ENCODE measurements around the gene RTL10.

Gene RTL10

DNA sequence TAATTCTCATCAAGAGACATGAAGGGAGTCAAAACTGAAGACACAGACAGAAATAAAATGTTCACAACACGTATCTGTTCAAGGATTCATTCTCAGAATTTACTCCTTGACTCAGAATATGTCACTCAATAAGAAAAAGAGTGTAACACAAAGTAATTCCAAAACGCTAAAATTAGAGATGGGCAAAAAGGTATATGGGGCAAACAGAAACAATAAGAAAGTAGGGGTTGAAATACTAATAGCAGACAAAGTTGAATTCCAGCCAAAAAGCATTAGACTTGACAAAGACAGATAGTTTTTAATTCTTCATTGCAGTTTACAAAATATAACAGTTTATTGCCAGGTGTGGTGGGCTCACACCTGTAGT is 26.7 kb downstream of the RTL10 start:
- no peak overlapping the region for H3K4me3 Mint-ChIP-seq
- ATAC-seq (replicated peaks): no peak

DNA sequence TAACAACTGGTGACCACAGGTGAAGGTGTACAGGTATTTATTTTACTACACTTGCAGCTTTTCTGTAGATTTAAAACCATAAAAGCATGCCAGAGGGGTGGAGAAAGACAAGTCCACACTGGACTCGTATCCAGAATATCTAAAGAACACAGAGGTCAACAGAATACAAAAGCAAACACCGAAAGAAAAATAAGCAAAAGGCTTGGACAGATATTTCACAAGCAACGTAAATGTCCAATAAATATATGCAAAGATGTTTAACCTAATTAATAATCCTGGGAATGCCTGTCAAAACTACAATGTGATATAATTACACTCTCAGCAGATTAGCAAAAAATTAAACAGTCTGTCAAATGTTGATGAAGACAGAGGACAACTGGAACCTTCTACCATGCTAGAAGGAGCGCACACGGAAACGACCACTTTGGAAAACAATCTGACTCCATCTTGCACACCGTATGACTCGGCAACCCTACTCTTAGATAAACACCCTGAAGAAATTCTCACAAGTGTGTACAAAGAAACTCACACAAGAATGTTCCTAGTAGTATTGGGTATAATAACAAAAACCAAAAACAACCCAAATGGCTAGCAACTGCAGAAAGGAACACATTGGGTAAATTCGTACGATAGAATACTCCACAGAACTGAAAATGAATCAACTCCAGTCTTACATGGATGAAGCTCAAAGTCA is 27.2 kb downstream of the RTL10 start:
- DNase-seq (no peak), ATAC-seq (replicated peaks) (no peak)
- Mint-ChIP-seq H3K27me3 (no peaks in the 10 kb centered on the region), H3K4me3 (no peak overlapping the region), H3K4me1 (ENCODE audit: low read depth in 2 of 2) (peaks cover 4 to 8% of the 10 kb centered on the region in 2 donors), H3K9me3 (no peaks in the 10 kb centered on the region), H3K36me3 (ENCODE audit: insufficient read depth) (no peaks in the 10 kb centered on the region), H3K27ac (no peak overlapping the region)

More for the DNA sequence above, 26.7 kb downstream of the RTL10 start:
- no peaks in the 10 kb centered on the region for H3K36me3 Mint-ChIP-seq (ENCODE audit: insufficient read depth)
- DNase-seq: no peak
- H3K27ac Mint-ChIP-seq: no peak overlapping the region
- H3K4me1 Mint-ChIP-seq (ENCODE audit: low read depth in 2 of 2): peaks cover 4 to 8% of the 10 kb centered on the region in 2 donors
- no peaks in the 10 kb centered on the region for H3K27me3 Mint-ChIP-seq
- H3K9me3 Mint-ChIP-seq: no peaks in the 10 kb centered on the region

DNA sequence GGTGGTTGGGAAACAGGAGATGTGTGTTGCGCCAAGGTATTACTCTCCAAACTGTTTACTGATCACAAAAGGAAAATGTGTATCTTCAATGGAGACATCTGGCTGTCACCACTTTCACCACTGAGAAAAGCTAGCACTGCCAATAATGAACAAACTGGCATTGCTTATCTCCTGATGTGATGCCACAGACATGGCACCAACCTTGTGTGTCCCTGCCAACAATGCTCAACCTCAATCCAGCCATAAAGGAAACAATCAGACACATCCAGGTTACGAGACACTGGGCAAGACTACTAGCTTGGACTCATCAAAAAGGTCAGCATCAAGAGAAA is 28.1 kb downstream of the RTL10 start:
- H3K4me1 Mint-ChIP-seq (ENCODE audit: low read depth in 2 of 2): peaks cover 4 to 8% of the 10 kb centered on the region in 2 donors
- DNase-seq (no peak), ATAC-seq (replicated peaks) (no peak)
- H3K27ac Mint-ChIP-seq: no peak overlapping the region
- H3K4me3 Mint-ChIP-seq: no peak overlapping the region
- no peaks in the 10 kb centered on the region for H3K36me3 Mint-ChIP-seq (ENCODE audit: insufficient read depth)
- H3K27me3 Mint-ChIP-seq: no peaks in the 10 kb centered on the region
- H3K9me3 Mint-ChIP-seq: no peaks in the 10 kb centered on the region

DNA sequence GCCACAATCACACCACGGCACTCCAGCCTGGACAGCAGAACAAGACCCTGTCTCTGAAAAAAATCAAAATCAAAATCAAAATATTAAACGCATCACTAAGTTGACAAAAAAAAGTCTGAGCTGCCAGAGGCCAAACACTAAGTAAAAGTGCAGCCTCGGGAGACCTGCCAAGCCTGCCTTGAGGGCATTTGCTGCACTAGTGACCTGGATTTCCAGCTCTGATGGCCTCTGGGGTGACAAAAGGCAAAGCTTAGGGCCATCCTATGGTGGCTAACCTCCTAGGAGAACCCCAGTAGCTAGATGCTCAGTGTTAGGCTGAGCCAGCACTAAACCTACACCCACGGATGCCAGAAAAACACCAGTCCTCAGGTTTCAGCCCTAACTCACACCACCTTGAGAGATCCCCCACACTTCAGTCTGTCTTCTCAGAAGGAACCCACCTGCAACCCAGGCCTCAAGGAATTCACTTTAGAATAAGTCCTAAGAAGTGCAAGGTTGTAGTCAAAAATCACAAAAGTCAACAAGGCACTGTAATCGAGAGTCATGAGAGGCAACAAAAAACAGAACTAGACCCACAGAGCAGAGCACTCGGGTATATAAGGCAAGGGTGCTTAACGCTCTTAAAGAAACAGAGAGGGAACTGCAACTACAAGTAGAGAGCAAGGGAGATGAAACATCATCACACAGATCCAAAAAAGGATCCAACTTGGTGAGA is 28.6 kb downstream of the RTL10 start:
- H3K4me3 Mint-ChIP-seq: no peak overlapping the region
- no peak for ATAC-seq (replicated peaks)
- no peak overlapping the region for H3K27ac Mint-ChIP-seq

DNA sequence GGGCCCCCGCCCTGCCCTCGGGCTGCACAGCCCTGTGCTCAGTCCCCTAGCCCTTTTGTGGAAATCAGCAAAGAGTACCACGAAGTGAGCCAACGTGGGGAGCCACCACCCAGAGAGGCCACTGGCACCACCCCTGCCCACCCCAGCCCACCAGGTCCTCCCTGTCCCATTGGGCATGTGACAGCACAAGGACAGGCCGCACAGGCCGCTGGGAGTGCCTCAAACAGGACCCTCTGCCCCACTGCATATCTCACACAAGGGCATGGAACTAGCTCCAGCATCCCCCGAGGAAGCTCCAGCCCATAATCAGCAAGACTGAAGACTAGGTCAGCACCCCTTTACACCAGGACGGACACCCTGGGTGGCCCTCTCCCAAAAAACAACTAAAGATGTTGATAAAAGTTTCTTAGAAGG is 29.7 kb downstream of the RTL10 start:
- Mint-ChIP-seq H3K9me3 (no peaks in the 10 kb centered on the region), H3K36me3 (ENCODE audit: insufficient read depth) (no peaks in the 10 kb centered on the region), H3K27ac (no peak overlapping the region), H3K4me3 (no peak overlapping the region), H3K27me3 (no peaks in the 10 kb centered on the region), H3K4me1 (ENCODE audit: low read depth in 2 of 2) (peaks cover 4 to 8% of the 10 kb centered on the region in 2 donors)
- no peak for DNase-seq
- no peak for ATAC-seq (replicated peaks)

More for the DNA sequence above, 28.6 kb downstream of the RTL10 start:
- H3K9me3 Mint-ChIP-seq: no peaks in the 10 kb centered on the region
- no peaks in the 10 kb centered on the region for H3K36me3 Mint-ChIP-seq (ENCODE audit: insufficient read depth)
- DNase-seq: no peak
- H3K4me1 Mint-ChIP-seq (ENCODE audit: low read depth in 2 of 2): peaks cover 4 to 8% of the 10 kb centered on the region in 2 donors
- H3K27me3 Mint-ChIP-seq: no peaks in the 10 kb centered on the region

DNA sequence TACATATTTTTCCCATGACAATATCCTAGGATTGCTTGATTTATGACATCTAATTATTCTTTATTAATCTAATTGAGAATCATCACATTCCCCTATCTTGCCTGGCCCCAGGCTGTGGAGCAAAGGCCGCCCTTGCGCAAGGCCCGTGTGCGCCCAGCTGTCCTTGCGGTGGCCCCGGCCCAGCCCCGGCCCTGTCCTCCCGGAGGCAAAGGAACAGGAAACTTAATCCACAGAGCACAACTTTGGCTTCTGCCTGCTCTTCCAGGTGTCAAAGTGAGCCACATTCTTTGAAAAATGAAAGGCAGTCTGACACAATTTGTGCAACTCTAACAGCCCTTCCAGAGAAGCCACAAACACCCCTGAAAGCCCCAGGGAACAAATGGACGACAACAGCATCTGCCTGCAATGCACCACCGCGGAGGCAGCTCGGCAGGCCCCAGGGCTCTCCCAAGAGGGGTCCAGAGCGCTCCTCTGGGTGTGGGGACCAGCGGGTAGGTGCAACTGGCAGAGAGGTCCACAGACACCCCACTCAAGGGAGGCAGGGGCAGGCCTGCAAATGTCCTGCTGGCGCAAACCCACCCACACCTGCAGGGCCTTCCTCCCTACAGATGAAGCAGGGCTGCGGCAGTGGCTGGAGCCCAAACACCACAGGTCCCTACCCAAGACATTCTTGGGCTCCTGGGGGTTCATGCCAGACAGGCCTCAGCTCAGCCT is 30.3 kb downstream of the RTL10 start:
- ATAC-seq (replicated peaks) (no peak), DNase-seq (no peak)
- H3K4me3 Mint-ChIP-seq: no peak overlapping the region
- no peaks in the 10 kb centered on the region for H3K36me3 Mint-ChIP-seq (ENCODE audit: insufficient read depth)
- H3K27me3 Mint-ChIP-seq: no peaks in the 10 kb centered on the region
- H3K4me1 Mint-ChIP-seq (ENCODE audit: low read depth in 2 of 2): peaks cover 4 to 8% of the 10 kb centered on the region in 2 donors
- no peaks in the 10 kb centered on the region for H3K9me3 Mint-ChIP-seq
- no peak overlapping the region for H3K27ac Mint-ChIP-seq

DNA sequence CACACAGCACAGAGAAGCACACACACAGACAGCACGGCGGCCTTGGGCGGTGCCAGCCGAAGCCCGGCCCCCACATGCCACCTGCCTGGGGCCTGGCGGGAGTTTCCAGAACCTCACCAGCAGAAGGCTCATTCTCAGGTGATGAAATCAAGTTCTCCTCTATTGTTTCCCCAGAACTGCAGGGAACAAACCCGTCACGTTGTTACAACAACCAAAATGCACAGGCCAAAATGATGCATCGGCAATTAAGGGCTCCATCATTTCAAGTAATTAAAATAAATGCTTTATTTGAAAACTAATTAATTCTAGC is 30.8 kb downstream of the RTL10 start:
- no peak for ATAC-seq (replicated peaks)
- DNase-seq: no peak
- no peak overlapping the region for H3K4me3 Mint-ChIP-seq
- no peaks in the 10 kb centered on the region for H3K27me3 Mint-ChIP-seq
- H3K36me3 Mint-ChIP-seq (ENCODE audit: insufficient read depth): no peaks in the 10 kb centered on the region
- no peaks in the 10 kb centered on the region for H3K9me3 Mint-ChIP-seq
- H3K27ac Mint-ChIP-seq: no peak overlapping the region
- peaks cover 4 to 8% of the 10 kb centered on the region in 2 donors for H3K4me1 Mint-ChIP-seq (ENCODE audit: low read depth in 2 of 2)

DNA sequence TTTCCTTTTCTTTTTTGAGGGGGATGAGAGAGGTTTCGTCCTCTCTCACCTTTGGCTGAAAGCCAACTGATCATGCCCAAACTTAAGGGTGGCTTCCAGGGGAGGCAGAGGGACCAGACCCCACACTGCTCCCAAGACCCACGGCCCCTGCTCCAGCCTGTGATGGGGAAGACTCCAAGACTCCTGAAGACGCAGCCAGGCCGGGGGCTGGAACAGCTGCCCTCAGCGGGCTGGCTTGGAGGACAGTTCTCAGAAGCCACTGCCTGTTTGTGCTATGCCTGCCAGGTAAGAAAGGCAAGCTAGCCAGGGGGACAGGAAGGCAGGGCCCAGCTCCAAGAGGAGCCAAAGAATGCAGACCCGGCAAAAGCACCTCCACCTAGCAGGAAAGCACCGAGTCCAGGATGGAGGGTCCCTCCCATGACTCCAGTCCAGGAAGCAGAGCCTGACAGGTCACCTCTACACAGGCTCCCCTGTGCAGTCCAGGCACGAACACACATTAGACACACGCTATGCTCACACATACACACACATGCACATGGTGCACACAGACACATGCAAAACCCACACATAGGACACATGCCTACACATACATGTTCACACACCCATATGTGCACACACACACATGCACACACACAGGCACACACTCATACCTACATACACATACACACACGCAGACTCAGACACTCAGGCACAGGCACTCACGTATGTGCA is 31.3 kb downstream of the RTL10 start:
- Mint-ChIP-seq H3K27ac (no peak overlapping the region), H3K9me3 (no peaks in the 10 kb centered on the region), H3K4me3 (no peak overlapping the region), H3K36me3 (ENCODE audit: insufficient read depth) (no peaks in the 10 kb centered on the region), H3K27me3 (no peaks in the 10 kb centered on the region), H3K4me1 (ENCODE audit: low read depth in 2 of 2) (peaks cover 4 to 8% of the 10 kb centered on the region in 2 donors)
- ATAC-seq (replicated peaks) (no peak), DNase-seq (no peak)

DNA sequence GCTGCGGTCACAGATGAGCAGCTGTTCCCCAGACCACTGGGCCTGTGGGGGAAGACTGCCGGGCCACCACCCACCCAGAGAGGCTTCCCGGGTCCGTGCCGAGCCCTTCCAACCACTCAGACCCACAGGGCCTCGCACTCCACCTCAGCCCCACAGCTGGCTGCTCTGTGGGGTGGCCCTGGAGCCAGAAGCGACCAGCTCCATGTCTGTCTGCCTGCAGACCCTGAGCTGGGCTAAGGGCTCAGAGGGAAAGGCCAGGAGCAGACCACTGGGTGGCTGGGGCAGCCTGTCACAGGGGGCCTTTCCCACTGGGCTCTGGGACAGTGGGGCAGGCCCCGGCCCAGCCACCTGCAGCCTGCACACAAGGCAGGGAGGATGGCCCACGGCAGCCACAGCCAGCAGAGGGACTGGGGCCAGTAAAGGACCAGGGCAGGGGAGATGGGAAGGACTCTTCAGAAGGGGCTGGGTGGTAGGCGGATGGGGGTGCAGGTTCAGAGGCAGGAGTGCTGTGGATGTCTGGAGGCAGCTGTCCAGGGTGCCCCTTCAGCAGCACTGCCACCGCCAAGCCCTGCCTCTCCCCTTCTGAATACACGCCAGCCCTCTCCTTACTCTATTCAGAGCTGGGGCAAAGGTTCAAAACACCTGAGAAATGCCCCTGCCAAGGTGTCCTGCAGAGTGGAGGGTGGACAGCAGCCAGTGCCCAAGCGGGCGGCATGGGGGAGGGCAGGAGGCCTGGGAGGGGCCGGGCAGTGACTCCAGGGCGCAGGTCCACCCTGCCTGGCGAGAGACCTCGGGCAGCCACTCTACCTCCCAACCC is 32.2 kb downstream of the RTL10 start:
- Mint-ChIP-seq H3K36me3 (ENCODE audit: insufficient read depth) (no peaks in the 10 kb centered on the region), H3K27ac (no peak overlapping the region), H3K4me3 (no peak overlapping the region), H3K27me3 (no peaks in the 10 kb centered on the region), H3K9me3 (no peaks in the 10 kb centered on the region), H3K4me1 (ENCODE audit: low read depth in 2 of 2) (peaks cover 4 to 8% of the 10 kb centered on the region in 2 donors)
- DNase-seq: no peak
- no peak for ATAC-seq (replicated peaks)

DNA sequence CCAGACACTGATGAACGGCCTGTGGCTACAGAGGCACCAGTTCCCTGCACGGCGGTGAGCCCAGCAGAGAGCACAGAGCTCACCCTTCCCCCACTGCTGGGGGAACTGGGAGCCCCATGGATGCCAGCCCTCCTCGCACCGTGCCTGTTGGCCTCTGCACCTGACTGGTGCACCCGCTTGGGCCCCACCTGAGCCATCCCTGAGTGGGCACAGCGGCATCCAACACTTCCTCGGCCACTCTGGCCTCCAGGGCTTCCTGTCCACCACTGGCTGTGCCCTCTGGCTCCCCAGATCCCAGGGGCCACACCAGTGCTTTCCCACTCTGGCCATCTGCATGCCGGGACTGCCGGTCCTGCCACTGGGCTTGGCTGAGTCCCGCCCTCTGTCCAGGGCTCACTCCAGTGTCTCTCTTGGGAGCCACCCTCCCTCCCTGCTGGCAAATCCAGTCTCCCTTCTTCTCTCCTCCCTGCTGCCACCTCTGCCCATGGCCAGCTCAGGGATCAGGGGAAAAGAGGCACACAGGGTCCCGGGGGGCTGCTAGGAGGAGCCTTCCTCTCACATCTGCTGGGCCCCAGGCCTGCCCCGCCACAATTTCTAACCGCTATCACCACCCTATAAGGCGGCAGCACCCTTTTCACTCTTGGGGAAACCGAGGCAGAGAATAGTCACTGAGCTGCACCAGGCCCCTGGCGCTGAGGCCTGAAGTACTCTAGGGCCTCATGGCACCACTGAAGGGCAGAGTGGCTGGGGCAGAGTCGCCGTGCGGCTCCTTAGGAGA is 33.0 kb downstream of the RTL10 start:
- H3K36me3 Mint-ChIP-seq (ENCODE audit: insufficient read depth): no peaks in the 10 kb centered on the region
- no peaks in the 10 kb centered on the region for H3K9me3 Mint-ChIP-seq
- H3K4me1 Mint-ChIP-seq (ENCODE audit: low read depth in 2 of 2): peaks cover 4 to 8% of the 10 kb centered on the region in 2 donors
- H3K4me3 Mint-ChIP-seq: no peak overlapping the region
- DNase-seq (no peak), ATAC-seq (replicated peaks) (no peak)
- no peaks in the 10 kb centered on the region for H3K27me3 Mint-ChIP-seq
- H3K27ac Mint-ChIP-seq: no peak overlapping the region

DNA sequence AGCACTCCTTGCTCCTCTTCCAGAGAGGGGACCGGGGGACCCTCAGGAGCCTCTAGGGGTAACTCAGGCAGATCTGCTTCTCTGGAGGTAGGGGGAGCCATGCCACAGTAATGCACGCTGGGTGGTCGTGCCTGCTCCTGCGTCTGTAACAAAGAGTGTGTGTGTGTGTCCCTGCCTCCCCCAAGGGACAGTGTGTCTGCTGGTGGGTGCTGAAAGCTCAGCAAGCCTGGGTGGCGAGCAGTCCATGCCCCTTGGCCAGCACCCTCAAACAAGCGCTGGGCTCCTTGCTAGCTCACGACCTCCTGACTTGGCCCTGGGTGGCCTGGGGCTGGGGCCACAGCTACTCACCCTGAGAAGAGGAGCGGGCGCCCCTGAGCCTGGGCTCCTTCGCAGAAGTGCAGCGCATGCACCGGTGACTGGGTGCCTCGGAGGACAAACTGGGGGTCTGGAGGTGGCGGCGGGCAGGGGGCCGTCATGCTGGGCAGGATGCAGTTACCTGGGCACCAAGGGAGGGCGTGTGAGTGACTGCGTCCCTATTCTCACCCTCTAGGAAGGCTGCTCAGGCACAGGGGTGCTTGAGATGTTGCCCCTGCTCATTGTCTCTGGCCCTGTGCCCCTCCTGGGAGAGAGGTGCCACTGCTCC is 33.7 kb downstream of the RTL10 start:
- Mint-ChIP-seq H3K27ac (no peak overlapping the region), H3K36me3 (ENCODE audit: insufficient read depth) (no peaks in the 10 kb centered on the region), H3K4me3 (no peak overlapping the region), H3K27me3 (no peaks in the 10 kb centered on the region), H3K4me1 (ENCODE audit: low read depth in 2 of 2) (peaks cover 4 to 5% of the 10 kb centered on the region in 2 donors), H3K9me3 (no peaks in the 10 kb centered on the region)
- ATAC-seq (replicated peaks) (no peak), DNase-seq (no peak)

All from effector memory CD8-positive, alpha-beta T cell (primary cell).